C4-2B (cell line): ENCODE data around the gene SPDYC.

Experiments
- H3K27ac ChIP-seq: fragments of 450-650 bp; 2 replicates; pipeline ENCODE4 v1.5.1; 2017
- CTCF ChIP-seq: fragments of 450-650 bp; conservative IDR thresholded peaks from 2 replicates; pipeline ENCODE4 v1.5.1; 2017; ENCODE audit warnings: mild to moderate bottlenecking
- ZFX ChIP-seq: fragments of 450-650 bp; IDR thresholded peaks from 2 replicates; pipeline ENCODE4 v1.6.1; 2017

The SPDYC gene

GRCh38 chr11:65185869-65186341 is 15.9 kb downstream of the SPDYC start:
- H3K27ac ChIP-seq: no peak overlapping the region
- TF ChIP-seq ZFX (no peak), CTCF (no peak; the same call in 1 of the 2 replicates)

GRCh38 chr11:65186701-65187100 is 16.7 kb downstream of the SPDYC start:
- H3K27ac ChIP-seq: no peak overlapping the region
- TF ChIP-seq ZFX: no peak
- no peak for TF ChIP-seq CTCF

GRCh38 chr11:65187146-65187675 is 17.2 kb downstream of the SPDYC start:
- no peak overlapping the region for H3K27ac ChIP-seq
- TF ChIP-seq CTCF: no peak
- no peak for TF ChIP-seq ZFX

GRCh38 chr11:65187971-65188461 is 18.0 kb downstream of the SPDYC start:
- TF ChIP-seq CTCF (no peak), ZFX (no peak)

GRCh38 chr11:65188486-65188885 is 18.5 kb downstream of the SPDYC start:
- no peak overlapping the region for H3K27ac ChIP-seq
- no peak for TF ChIP-seq CTCF
- TF ChIP-seq ZFX: no peak

More at GRCh38 chr11:65187971-65188461, 18.0 kb downstream of the SPDYC start:
- no peak overlapping the region for H3K27ac ChIP-seq

- TF ChIP-seq CTCF (no peak), ZFX (no peak)
- no peak overlapping the region for H3K27ac ChIP-seq
These were observed 19.2 kb downstream of the SPDYC start for GRCh38 chr11:65189191-65189590.

- H3K27ac ChIP-seq: no peak overlapping the region
- TF ChIP-seq ZFX (no peak), CTCF (no peak)
These were observed 24.5 kb downstream of the SPDYC start for GRCh38 chr11:65194564-65194963.
